HepG2 (cell line): ENCODE measurements around the gene KIAA0232. TPM values are rescaled to one million over a fixed set of nuclear protein-coding genes. Genes with fewer than 3 reads are reported as not detected.

Source experiments
- DMAP1 ChIP-seq: IDR thresholded peaks from 2 replicates; pipeline ENCODE4 v1.6.1; 2016
- ERF ChIP-seq: IDR thresholded peaks from 2 replicates; pipeline ENCODE4 v1.6.1; 2018; ENCODE audit warnings: missing biosample characterization, missing genetic modification reagents
- FOXK2 ChIP-seq: fragments of 450-650 bp; IDR thresholded peaks from 2 replicates; pipeline ENCODE4 v1.6.1; 2016
- GABPB1 ChIP-seq: IDR thresholded peaks from 2 replicates; pipeline ENCODE4 v1.6.1; 2016; ENCODE audit warnings: mild to moderate bottlenecking, missing genetic modification reagents, moderate library complexity, missing compliant biosample characterization
- GLI4 ChIP-seq: sonication (generic); formaldehyde crosslinking; IDR thresholded peaks from 2 replicates; pipeline ENCODE4 v1.5.1; 2020; ENCODE audit warnings: missing genetic modification reagents, mild to moderate bottlenecking, moderate library complexity, borderline replicate concordance
- HNF1B ChIP-seq: sonication (generic); formaldehyde crosslinking; IDR thresholded peaks from 2 replicates; pipeline ENCODE4 v1.5.1; 2020; ENCODE audit warnings: mild to moderate bottlenecking, moderate library complexity, missing genetic modification reagents
- KDM6A ChIP-seq: IDR thresholded peaks from 2 replicates; pipeline ENCODE4 v1.6.1; 2016; ENCODE audit warnings: low read depth
- LCORL ChIP-seq, 2 experiments: fragments of 450-650 bp in 1 of 2; sonication (generic) in 1 of 2; formaldehyde crosslinking in 1 of 2; IDR thresholded peaks; 2 replicates each; pipeline versions ENCODE4 v1.5.0 to v1.6.1; 2017 to 2020; ENCODE audit warnings: antibody characterized with exemption in 1 of 2, missing genetic modification reagents in 1 of 2
- MTA3 ChIP-seq: sonication (generic); formaldehyde crosslinking; IDR thresholded peaks from 2 replicates; pipeline ENCODE4 v1.4.0; 2020; ENCODE audit warnings: missing genetic modification reagents
- MYC ChIP-seq: sonication (generic); formaldehyde crosslinking; IDR thresholded peaks from 2 replicates; pipeline ENCODE4 v1.9.0; 2021; ENCODE audit warnings: missing genetic modification reagents, borderline replicate concordance
- RBM39 ChIP-seq: fragments of 200-400 bp; formaldehyde crosslinking; IDR thresholded peaks from one replicate; pipeline ENCODE4 v1.6.1; 2018; ENCODE audit warnings: antibody characterized with exemption, mild to moderate bottlenecking, low read depth, low read length; ENCODE audit not compliant: poor library complexity, severe bottlenecking
- RORA ChIP-seq: sonication (generic); formaldehyde crosslinking; IDR thresholded peaks from 2 replicates; pipeline ENCODE4 v1.5.0; 2020; ENCODE audit warnings: mild to moderate bottlenecking, missing genetic modification reagents, moderate library complexity
- SOX6 ChIP-seq, 2 experiments: fragments of 450-650 bp in 1 of 2; sonication (generic) in 1 of 2; formaldehyde crosslinking in 1 of 2; IDR thresholded peaks; 2 replicates each; pipeline versions ENCODE4 v1.4.0 to v1.6.1; 2017 to 2020; ENCODE audit warnings: antibody characterized with exemption in 1 of 2, mild to moderate bottlenecking in 1 of 2, missing genetic modification reagents in 1 of 2
- TFE3 ChIP-seq: IDR thresholded peaks from 2 replicates; pipeline ENCODE4 v1.6.1; 2016
- THAP7 ChIP-seq: sonication (generic); formaldehyde crosslinking; IDR thresholded peaks from 2 replicates; pipeline ENCODE4 v1.8.1; 2023; ENCODE audit warnings: mild to moderate bottlenecking, missing genetic modification reagents
- ZFP36 ChIP-seq: fragments of 150-350 bp; IDR thresholded peaks from 2 replicates; pipeline ENCODE4 v1.6.1; 2018; ENCODE audit warnings: borderline replicate concordance, low read length, low read depth; ENCODE audit not compliant: partially characterized antibody
- ZFP36L1 ChIP-seq: sonication (generic); formaldehyde crosslinking; IDR thresholded peaks from 2 replicates; pipeline ENCODE4 v1.8.0; 2022; ENCODE audit warnings: mild to moderate bottlenecking, missing genetic modification reagents, moderate library complexity
- ZMYM3 ChIP-seq: sonication (generic); formaldehyde crosslinking; IDR thresholded peaks from 2 replicates; pipeline ENCODE4 v1.5.1; 2020; ENCODE audit warnings: mild to moderate bottlenecking, missing genetic modification reagents
- ZNF101 ChIP-seq: sonication (generic); formaldehyde crosslinking; IDR thresholded peaks from 2 replicates; pipeline ENCODE4 v1.4.0; 2020; ENCODE audit warnings: mild to moderate bottlenecking, low read depth, missing genetic modification reagents, borderline replicate concordance
- ZNF138 ChIP-seq: sonication (generic); formaldehyde crosslinking; IDR thresholded peaks from 2 replicates; pipeline ENCODE4 v1.5.0; 2020; ENCODE audit warnings: mild to moderate bottlenecking, low read depth, missing genetic modification reagents
- ZNF251 ChIP-seq: sonication (generic); formaldehyde crosslinking; IDR thresholded peaks from 2 replicates; pipeline ENCODE4 v1.9.0; 2021; ENCODE audit warnings: mild to moderate bottlenecking, missing genetic modification reagents
- ZNF503 ChIP-seq: sonication (generic); formaldehyde crosslinking; IDR thresholded peaks from 2 replicates; pipeline ENCODE4 v1.4.0; 2020; ENCODE audit warnings: missing genetic modification reagents
- ZNF546 ChIP-seq: sonication (generic); formaldehyde crosslinking; conservative IDR thresholded peaks from 2 replicates; pipeline ENCODE4 v1.8.1; 2023; ENCODE audit warnings: mild to moderate bottlenecking, missing genetic modification reagents
- ZNF619 ChIP-seq: sonication (generic); formaldehyde crosslinking; IDR thresholded peaks from 2 replicates; pipeline ENCODE4 v1.4.0; 2020; ENCODE audit warnings: mild to moderate bottlenecking, missing genetic modification reagents
- ZNF782 ChIP-seq: sonication (generic); formaldehyde crosslinking; IDR thresholded peaks from 2 replicates; pipeline ENCODE4 v1.4.0; 2020; ENCODE audit warnings: missing genetic modification reagents, mild to moderate bottlenecking, borderline replicate concordance
- polyA plus RNA-seq, 8 experiments: library from polyadenylated mRNA; depleted of rRNA in 3 of 8; stranded (reverse) in 7 of 8; unstranded in 1 of 8; fragments of >200 nt; fragmentation: Illumina TruSeq in 4 of 8; extraction: Trizol in 4 of 8; gene quantifications; 2 replicates each; pipeline versions ENCODE4 v1.2.1 to v1.2.3, GENCODE V29; 2011 to 2016; ENCODE audit warnings: low read depth in 4 of 8, missing spikeins in 1 of 8, mixed read lengths in 1 of 8; ENCODE audit not compliant: insufficient read depth in 1 of 8
- total RNA-seq, 5 experiments: library from RNA; depleted of rRNA; stranded (reverse); fragments of >200 nt; fragmentation: Illumina TruSeq; extraction: Trizol; gene quantifications; 2 replicates each; pipeline ENCODE4 v1.2.3, GENCODE V29; 2016; ENCODE audit warnings: low read depth in 1 of 5

KIAA0232 gene
- total and polyA plus RNA-seq, 2 of the 13 experiments (the other 11 are each of a cell fraction or from before 2014, with no cell fraction given): 7.8 to 17.1 TPM

- 0 out of 2 replicates have a peak, but pooled peaks have one; percentile 40 for TF ChIP-seq ZNF101 (CRISPR knock-in tag)
- no peak for TF ChIP-seq ZNF546 (CRISPR knock-in tag)
- TF ChIP-seq ZNF138: no peak
- TF ChIP-seq RORA: no peak
- no peak for TF ChIP-seq KDM6A (CRISPR knock-in tag)
- TF ChIP-seq DMAP1 (CRISPR knock-in tag): peak; percentile 34; the same call in 1 of the 2 replicates
- no peak for TF ChIP-seq THAP7 (CRISPR knock-in tag)
- TF ChIP-seq GLI4 (CRISPR knock-in tag): no peak
- TF ChIP-seq FOXK2: no peak
- no peak for TF ChIP-seq ZFP36L1 (CRISPR knock-in tag)
- TF ChIP-seq ERF: 0 out of 2 replicates have a peak, but pooled peaks have one; percentile 53
- TF ChIP-seq GABPB1 (CRISPR knock-in tag): peak; percentile 62
- no peak for TF ChIP-seq HNF1B
- TF ChIP-seq ZNF503 (CRISPR knock-in tag): no peak
- TF ChIP-seq SOX6 (IDR thresholded peaks at IDR 0.05): no peak
- no peak for TF ChIP-seq SOX6 (CRISPR knock-in tag; IDR thresholded peaks at IDR 0.05)
- TF ChIP-seq MYC (CRISPR knock-in tag): peak; percentile 55
- TF ChIP-seq ZNF251 (CRISPR knock-in tag): no peak
- no peak; the same call in 1 of the 2 replicates for TF ChIP-seq TFE3
- TF ChIP-seq LCORL (IDR thresholded peaks at IDR 0.05): no peak
- no peak for TF ChIP-seq LCORL (CRISPR knock-in tag; IDR thresholded peaks at IDR 0.05)
- TF ChIP-seq ZNF782 (CRISPR knock-in tag): no peak
- TF ChIP-seq MTA3: no peak
- no peak for TF ChIP-seq RBM39
- no peak for TF ChIP-seq ZMYM3 (CRISPR knock-in tag)
- no peak for TF ChIP-seq ZNF619 (CRISPR knock-in tag)
- TF ChIP-seq ZFP36: no peak
Measured at GRCh38 chr4:6782147-6782845, at the start of gene KIAA0232 (continued).
